ENCODE measurements around the gene SLC13A3.

Gene SLC13A3

GRCh38 chr20:46631874-46632446 lies 19.3 kb downstream of the SLC13A3 start:
- Histone ChIP-seq H3K27ac (replicated peaks) (no peak overlapping the region), H3K27me3 (ENCODE audit: insufficient read depth, poor library complexity, severe bottlenecking) (no peaks in the 10 kb centered on the region), H3K4me3 (replicated peaks; ENCODE audit: insufficient read depth, low read length) (no peak overlapping the region)
- TF ChIP-seq POLR2AphosphoS5 (IDR thresholded peaks at IDR 0.05; ENCODE audit: low read depth) (no peak), GABPA (IDR thresholded peaks at IDR 0.05; ENCODE audit: low read depth) (no peak), CTCF (IDR thresholded peaks at IDR 0.05; ENCODE audit: insufficient read depth, low read length) (no peak), REST (IDR thresholded peaks at IDR 0.05; ENCODE audit: insufficient replicate concordance, low read depth) (no peak), SPI1 (IDR thresholded peaks at IDR 0.05; ENCODE audit: borderline replicate concordance, low read depth) (no peak)
- no peak for DNase-seq (ENCODE audit: low read depth in 1 of 2, low spot score in 1 of 2)

- TF ChIP-seq SPI1 (IDR thresholded peaks at IDR 0.05; ENCODE audit: borderline replicate concordance, low read depth) (peak; percentile 85), POLR2AphosphoS5 (IDR thresholded peaks at IDR 0.05; ENCODE audit: low read depth) (0 out of 2 replicates have a peak, but pooled peaks have one; percentile 27), REST (IDR thresholded peaks at IDR 0.05; ENCODE audit: insufficient replicate concordance, low read depth) (peak; percentile 33), CTCF (IDR thresholded peaks at IDR 0.05; ENCODE audit: insufficient read depth, low read length) (no peak), GABPA (IDR thresholded peaks at IDR 0.05; ENCODE audit: low read depth) (no peak)
- DNase-seq (ENCODE audit: low read depth in 1 of 2, low spot score in 1 of 2), result peak; percentile 82 to 88
- no peaks in the 10 kb centered on the region for H3K27me3 ChIP-seq (ENCODE audit: insufficient read depth, poor library complexity, severe bottlenecking)
- H3K4me3 ChIP-seq (replicated peaks; ENCODE audit: insufficient read depth, low read length), result no peak overlapping the region
- peak overlapping the region; percentile 23 for H3K27ac ChIP-seq (replicated peaks)
Observed at GRCh38 chr20:46631212-46631869, 19.9 kb downstream of the SLC13A3 start.

- Histone ChIP-seq H3K4me3 (replicated peaks; ENCODE audit: insufficient read depth, low read length) (no peak overlapping the region), H3K27ac (replicated peaks) (no peak overlapping the region), H3K27me3 (ENCODE audit: insufficient read depth, poor library complexity, severe bottlenecking) (no peaks in the 10 kb centered on the region)
- DNase-seq (ENCODE audit: low read depth in 1 of 2, low spot score in 1 of 2), result no peak
- no peak for TF ChIP-seq SPI1 (IDR thresholded peaks at IDR 0.05; ENCODE audit: borderline replicate concordance, low read depth)
Observed at GRCh38 chr20:46630306-46630705, 21.0 kb downstream of the SLC13A3 start.

GRCh38 chr20:46629341-46629740 lies 21.9 kb downstream of the SLC13A3 start:
- no peak overlapping the region for H3K4me3 ChIP-seq (replicated peaks; ENCODE audit: insufficient read depth, low read length)
- TF ChIP-seq SPI1 (IDR thresholded peaks at IDR 0.05; ENCODE audit: borderline replicate concordance, low read depth) (no peak), CTCF (IDR thresholded peaks at IDR 0.05; ENCODE audit: insufficient read depth, low read length) (no peak), POLR2AphosphoS5 (IDR thresholded peaks at IDR 0.05; ENCODE audit: low read depth) (no peak)

More at GRCh38 chr20:46629341-46629740, 21.9 kb downstream of the SLC13A3 start:
- Histone ChIP-seq H3K27ac (replicated peaks) (no peak overlapping the region), H3K27me3 (ENCODE audit: insufficient read depth, poor library complexity, severe bottlenecking) (no peaks in the 10 kb centered on the region)
- DNase-seq (ENCODE audit: low read depth in 1 of 2, low spot score in 1 of 2), result no peak

All from HL-60 (cell line).